WTC11 (cell line): ENCODE results near the gene GDF11. TPM values are rescaled to one million over a fixed set of nuclear protein-coding genes. Genes with fewer than 3 reads are reported as not detected.

Experiments used
- ATAC-seq: fragments of 200-7000 bp; cut with Tn5 transposase; 2 replicates; pipeline ENCODE4 v1.10.0; 2021; ENCODE audit warnings: mild to moderate bottlenecking, moderate library complexity
- CTCF ChIA-PET: fragments of 300-600 bp; sonication (Branson Sonifier 250); formaldehyde crosslinking; loops from one replicate; lab custom pipeline; 2021; ENCODE audit warnings: antibody characterized with exemption; lab: Charles Lee
- POLR2A ChIA-PET: fragments of 350-600 bp; sonication (Branson Sonifier 250); formaldehyde crosslinking; loops from one replicate; lab custom pipeline; 2021; ENCODE audit warnings: antibody characterized with exemption; lab: Charles Lee
- DNase-seq: peaks from one replicate; pipeline ENCODE4 v3.0.0; 2021; ENCODE audit warnings: low spot score
- H3K27ac Mint-ChIP-seq: 2 replicates; pipeline ENCODE4 v1.8.0; 2021; ENCODE audit warnings: mixed read lengths
- H3K27me3 Mint-ChIP-seq: 2 replicates; pipeline ENCODE4 v1.8.0; 2021; ENCODE audit warnings: low read depth, mild to moderate bottlenecking, moderate library complexity, mixed read lengths
- H3K36me3 Mint-ChIP-seq: 2 replicates; pipeline ENCODE4 v1.8.0; 2021; ENCODE audit warnings: mixed read lengths
- H3K4me1 Mint-ChIP-seq: 2 replicates; pipeline ENCODE4 v1.8.0; 2022; ENCODE audit warnings: mixed read lengths
- H3K4me3 Mint-ChIP-seq: 2 replicates; pipeline ENCODE4 v1.8.0; 2021; ENCODE audit warnings: mild to moderate bottlenecking, moderate library complexity, mixed read lengths
- H3K9me3 Mint-ChIP-seq: 2 replicates; pipeline ENCODE4 v1.8.0; 2021; ENCODE audit warnings: mixed read lengths
- EMX1 ChIP-seq: fragments of 250-450 bp; sonication (Bioruptor Pico); IDR thresholded peaks from 2 replicates; pipeline ENCODE4 v1.8.0; 2021; ENCODE audit warnings: mild to moderate bottlenecking
- FOXP1 ChIP-seq: sonication (generic); formaldehyde crosslinking; IDR thresholded peaks from 2 replicates; pipeline ENCODE4 v1.8.0; 2022; ENCODE audit warnings: missing genetic modification reagents, mild to moderate bottlenecking, moderate library complexity, borderline replicate concordance
- GRHL2 ChIP-seq: fragments of 250-450 bp; sonication (Bioruptor Pico); IDR thresholded peaks from 2 replicates; pipeline ENCODE4 v1.8.0; 2022; ENCODE audit warnings: mild to moderate bottlenecking, moderate library complexity; ENCODE audit not compliant: insufficient replicate concordance, severe bottlenecking
- IRF2 ChIP-seq: sonication (generic); formaldehyde crosslinking; IDR thresholded peaks from 2 replicates; pipeline ENCODE4 v1.8.0; 2022; ENCODE audit warnings: low read depth, missing genetic modification reagents, borderline replicate concordance
- MXD4 ChIP-seq: fragments of 250-450 bp; sonication (Bioruptor Pico); IDR thresholded peaks from 2 replicates; pipeline ENCODE4 v1.8.0; 2021; ENCODE audit warnings: mild to moderate bottlenecking, moderate library complexity, borderline replicate concordance
- MYBL2 ChIP-seq: sonication (generic); formaldehyde crosslinking; IDR thresholded peaks from 2 replicates; pipeline ENCODE4 v1.8.1; 2023; ENCODE audit warnings: mild to moderate bottlenecking, moderate library complexity, missing genetic modification reagents
- NFE2L1 ChIP-seq: sonication (generic); formaldehyde crosslinking; IDR thresholded peaks from 2 replicates; pipeline ENCODE4 v1.8.1; 2023; ENCODE audit warnings: missing genetic modification reagents
- NR1H2 ChIP-seq: sonication (generic); formaldehyde crosslinking; IDR thresholded peaks from 2 replicates; pipeline ENCODE4 v1.9.0; 2021; ENCODE audit warnings: mild to moderate bottlenecking, moderate library complexity, missing genetic modification reagents
- NR2C2 ChIP-seq: sonication (generic); formaldehyde crosslinking; IDR thresholded peaks from 2 replicates; pipeline ENCODE4 v1.8.0; 2022; ENCODE audit warnings: mild to moderate bottlenecking, missing genetic modification reagents
- PREB ChIP-seq: sonication (generic); formaldehyde crosslinking; IDR thresholded peaks from 2 replicates; pipeline ENCODE4 v1.8.1; 2022; ENCODE audit warnings: mild to moderate bottlenecking, missing genetic modification reagents, moderate library complexity, borderline replicate concordance
- TEAD1 ChIP-seq: sonication (generic); formaldehyde crosslinking; IDR thresholded peaks from 2 replicates; pipeline ENCODE4 v1.8.0; 2022; ENCODE audit warnings: mild to moderate bottlenecking, missing genetic modification reagents
- TEAD4 ChIP-seq: sonication (generic); formaldehyde crosslinking; IDR thresholded peaks from 2 replicates; pipeline ENCODE4 v1.8.0; 2022; ENCODE audit warnings: mild to moderate bottlenecking, missing genetic modification reagents
- ZMAT4 ChIP-seq: fragments of 250-450 bp; sonication (Bioruptor Pico); IDR thresholded peaks from 2 replicates; pipeline ENCODE4 v1.9.0; 2021; ENCODE audit warnings: mild to moderate bottlenecking
- ZNF425 ChIP-seq: fragments of 250-450 bp; sonication (Bioruptor Pico); conservative IDR thresholded peaks from 2 replicates; pipeline ENCODE4 v1.9.0; 2021; ENCODE audit warnings: mild to moderate bottlenecking
- ZNF671 ChIP-seq: fragments of 250-450 bp; sonication (Bioruptor Pico); IDR thresholded peaks from 2 replicates; pipeline ENCODE4 v1.8.0; 2021; ENCODE audit warnings: mild to moderate bottlenecking
- total RNA-seq: library from RNA; stranded (reverse); gene quantifications from 3 replicates; pipeline ENCODE4 v1.2.3, GENCODE V29; 2021
- TF ChIP-seq, protein P1 (sequence below): sonication (generic); formaldehyde crosslinking; IDR thresholded peaks from 2 replicates; pipeline ENCODE4 v1.8.1; 2022; ENCODE audit warnings: low read depth, mild to moderate bottlenecking, moderate library complexity, missing genetic modification reagents, borderline replicate concordance
- TF ChIP-seq, protein P2 (sequence below): sonication (generic); formaldehyde crosslinking; IDR thresholded peaks from 2 replicates; pipeline ENCODE4 v1.8.1; 2022; ENCODE audit warnings: mild to moderate bottlenecking, moderate library complexity, missing genetic modification reagents
- TF ChIP-seq, protein P3 (sequence below): sonication (generic); formaldehyde crosslinking; IDR thresholded peaks from 2 replicates; pipeline ENCODE4 v1.8.0; 2023; ENCODE audit warnings: missing genetic modification reagents
- TF ChIP-seq, protein P4 (sequence below): sonication (generic); formaldehyde crosslinking; IDR thresholded peaks from 2 replicates; pipeline ENCODE4 v1.8.1; 2023; ENCODE audit warnings: mild to moderate bottlenecking, missing genetic modification reagents
- TF ChIP-seq, protein P5 (sequence below): sonication (generic); formaldehyde crosslinking; conservative IDR thresholded peaks from 2 replicates; pipeline ENCODE4 v1.8.1; 2023; ENCODE audit warnings: mild to moderate bottlenecking, low read depth, missing genetic modification reagents, moderate library complexity
- TF ChIP-seq, protein P6 (sequence below): fragments of 250-450 bp; sonication (Bioruptor Pico); IDR thresholded peaks from 2 replicates; pipeline ENCODE4 v2.1.2; 2022; ENCODE audit warnings: mild to moderate bottlenecking, moderate library complexity

The GDF11 gene
- total RNA-seq, 1 experiment from 2014 or later: 16.9 TPM

- POLR2A ChIA-PET: interaction anchor here (0.5 to 2.5 kb wide), 15 partner anchors 9 to 1428 kb away, joined by 3 to 21 read pairs (median 6); partner anchors contain the start of genes BLOC1S1, DNAJC14, GDF11 and ITGA7
- Mint-ChIP-seq H3K4me3 (peak within 1 kb of the TSS; percentile 88), H3K4me1 (peaks cover 31% of the 10 kb centered on the region), H3K9me3 (no peaks in the 10 kb centered on the region), H3K36me3 (peaks cover 14% of the 10 kb centered on the region), H3K27ac (peak within 1 kb of the TSS; percentile 75), H3K27me3 (no peaks in the 10 kb centered on the region)
- ATAC-seq: peak; percentile 75
- CTCF ChIA-PET: interaction anchor here (0.6 to 2.7 kb wide), 23 partner anchors 9 to 978 kb away, joined by 3 to 75 read pairs (median 4); partner anchors contain the start of genes BLOC1S1, DNAJC14, ITGA7 and ORMDL2
- peak; percentile 87 for DNase-seq
- TF ChIP-seq MYBL2 (CRISPR knock-in tag) (peak; percentile 59; the same call in 1 of the 2 replicates), ZMAT4 (CRISPR knock-in tag) (no peak), NR2C2 (CRISPR knock-in tag) (no peak), NFE2L1 (CRISPR knock-in tag) (no peak; the same call in 1 of the 2 replicates), IRF2 (no peak), ZNF671 (no peak), FOXP1 (no peak), TEAD1 (peak; percentile 63; the same call in 1 of the 2 replicates), GRHL2 (CRISPR knock-in tag) (no peak), PREB (CRISPR knock-in tag) (no peak), MXD4 (CRISPR knock-in tag) (no peak), NR1H2 (CRISPR knock-in tag) (no peak), EMX1 (CRISPR knock-in tag) (no peak), TEAD4 (no peak), ZNF425 (no peak)
- TF ChIP-seq, protein P1, sequence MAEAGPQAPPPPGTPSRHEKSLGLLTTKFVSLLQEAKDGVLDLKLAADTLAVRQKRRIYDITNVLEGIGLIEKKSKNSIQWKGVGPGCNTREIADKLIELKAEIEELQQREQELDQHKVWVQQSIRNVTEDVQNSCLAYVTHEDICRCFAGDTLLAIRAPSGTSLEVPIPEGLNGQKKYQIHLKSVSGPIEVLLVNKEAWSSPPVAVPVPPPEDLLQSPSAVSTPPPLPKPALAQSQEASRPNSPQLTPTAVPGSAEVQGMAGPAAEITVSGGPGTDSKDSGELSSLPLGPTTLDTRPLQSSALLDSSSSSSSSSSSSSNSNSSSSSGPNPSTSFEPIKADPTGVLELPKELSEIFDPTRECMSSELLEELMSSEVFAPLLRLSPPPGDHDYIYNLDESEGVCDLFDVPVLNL: no peak
- TF ChIP-seq, protein P2, sequence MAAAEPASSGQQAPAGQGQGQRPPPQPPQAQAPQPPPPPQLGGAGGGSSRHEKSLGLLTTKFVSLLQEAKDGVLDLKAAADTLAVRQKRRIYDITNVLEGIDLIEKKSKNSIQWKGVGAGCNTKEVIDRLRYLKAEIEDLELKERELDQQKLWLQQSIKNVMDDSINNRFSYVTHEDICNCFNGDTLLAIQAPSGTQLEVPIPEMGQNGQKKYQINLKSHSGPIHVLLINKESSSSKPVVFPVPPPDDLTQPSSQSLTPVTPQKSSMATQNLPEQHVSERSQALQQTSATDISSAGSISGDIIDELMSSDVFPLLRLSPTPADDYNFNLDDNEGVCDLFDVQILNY (CRISPR knock-in tag): peak; percentile 65; the same call in 1 of the 2 replicates
- TF ChIP-seq, protein P3, sequence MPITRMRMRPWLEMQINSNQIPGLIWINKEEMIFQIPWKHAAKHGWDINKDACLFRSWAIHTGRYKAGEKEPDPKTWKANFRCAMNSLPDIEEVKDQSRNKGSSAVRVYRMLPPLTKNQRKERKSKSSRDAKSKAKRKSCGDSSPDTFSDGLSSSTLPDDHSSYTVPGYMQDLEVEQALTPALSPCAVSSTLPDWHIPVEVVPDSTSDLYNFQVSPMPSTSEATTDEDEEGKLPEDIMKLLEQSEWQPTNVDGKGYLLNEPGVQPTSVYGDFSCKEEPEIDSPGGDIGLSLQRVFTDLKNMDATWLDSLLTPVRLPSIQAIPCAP: no peak
- TF ChIP-seq, protein P4, sequence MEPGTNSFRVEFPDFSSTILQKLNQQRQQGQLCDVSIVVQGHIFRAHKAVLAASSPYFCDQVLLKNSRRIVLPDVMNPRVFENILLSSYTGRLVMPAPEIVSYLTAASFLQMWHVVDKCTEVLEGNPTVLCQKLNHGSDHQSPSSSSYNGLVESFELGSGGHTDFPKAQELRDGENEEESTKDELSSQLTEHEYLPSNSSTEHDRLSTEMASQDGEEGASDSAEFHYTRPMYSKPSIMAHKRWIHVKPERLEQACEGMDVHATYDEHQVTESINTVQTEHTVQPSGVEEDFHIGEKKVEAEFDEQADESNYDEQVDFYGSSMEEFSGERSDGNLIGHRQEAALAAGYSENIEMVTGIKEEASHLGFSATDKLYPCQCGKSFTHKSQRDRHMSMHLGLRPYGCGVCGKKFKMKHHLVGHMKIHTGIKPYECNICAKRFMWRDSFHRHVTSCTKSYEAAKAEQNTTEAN (CRISPR knock-in tag): no peak
- TF ChIP-seq, protein P5, sequence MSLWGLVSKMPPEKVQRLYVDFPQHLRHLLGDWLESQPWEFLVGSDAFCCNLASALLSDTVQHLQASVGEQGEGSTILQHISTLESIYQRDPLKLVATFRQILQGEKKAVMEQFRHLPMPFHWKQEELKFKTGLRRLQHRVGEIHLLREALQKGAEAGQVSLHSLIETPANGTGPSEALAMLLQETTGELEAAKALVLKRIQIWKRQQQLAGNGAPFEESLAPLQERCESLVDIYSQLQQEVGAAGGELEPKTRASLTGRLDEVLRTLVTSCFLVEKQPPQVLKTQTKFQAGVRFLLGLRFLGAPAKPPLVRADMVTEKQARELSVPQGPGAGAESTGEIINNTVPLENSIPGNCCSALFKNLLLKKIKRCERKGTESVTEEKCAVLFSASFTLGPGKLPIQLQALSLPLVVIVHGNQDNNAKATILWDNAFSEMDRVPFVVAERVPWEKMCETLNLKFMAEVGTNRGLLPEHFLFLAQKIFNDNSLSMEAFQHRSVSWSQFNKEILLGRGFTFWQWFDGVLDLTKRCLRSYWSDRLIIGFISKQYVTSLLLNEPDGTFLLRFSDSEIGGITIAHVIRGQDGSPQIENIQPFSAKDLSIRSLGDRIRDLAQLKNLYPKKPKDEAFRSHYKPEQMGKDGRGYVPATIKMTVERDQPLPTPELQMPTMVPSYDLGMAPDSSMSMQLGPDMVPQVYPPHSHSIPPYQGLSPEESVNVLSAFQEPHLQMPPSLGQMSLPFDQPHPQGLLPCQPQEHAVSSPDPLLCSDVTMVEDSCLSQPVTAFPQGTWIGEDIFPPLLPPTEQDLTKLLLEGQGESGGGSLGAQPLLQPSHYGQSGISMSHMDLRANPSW (CRISPR knock-in tag): no peak
- TF ChIP-seq, protein P6, sequence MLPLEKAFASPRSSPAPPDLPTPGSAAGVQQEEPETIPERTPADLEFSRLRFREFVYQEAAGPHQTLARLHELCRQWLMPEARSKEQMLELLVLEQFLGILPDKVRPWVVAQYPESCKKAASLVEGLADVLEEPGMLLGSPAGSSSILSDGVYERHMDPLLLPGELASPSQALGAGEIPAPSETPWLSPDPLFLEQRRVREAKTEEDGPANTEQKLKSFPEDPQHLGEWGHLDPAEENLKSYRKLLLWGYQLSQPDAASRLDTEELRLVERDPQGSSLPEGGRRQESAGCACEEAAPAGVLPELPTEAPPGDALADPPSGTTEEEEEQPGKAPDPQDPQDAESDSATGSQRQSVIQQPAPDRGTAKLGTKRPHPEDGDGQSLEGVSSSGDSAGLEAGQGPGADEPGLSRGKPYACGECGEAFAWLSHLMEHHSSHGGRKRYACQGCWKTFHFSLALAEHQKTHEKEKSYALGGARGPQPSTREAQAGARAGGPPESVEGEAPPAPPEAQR (CRISPR knock-in tag): no peak
Measured at GRCh38 chr12:55728939-55729818, 13.7 kb upstream of the GDF11 start, which contains the start of gene CD63. Gene CD63, minus strand, starts transcription at chr12:55729009. Its CDS starts 668 bp downstream, at chr12:55728341.
